Caco-2 (cell line): ENCODE measurements around the gene IL5. TPM values are rescaled to one million over a fixed set of nuclear protein-coding genes. Genes with fewer than 3 reads are reported as not detected.
"Not testable (repeated sequence)": the region's sequence is repeated elsewhere in the genome, so short reads cannot be mapped to it uniquely, and the experiment has no call there.

Experiments
- BruUV-seq: library from RNA; stranded (reverse); fragments of 400-500 nt; replicated peaks from 2 replicates; lab custom pipeline; 2021; lab: Mats Ljungman, UMichigan
- CTCF ChIA-PET: fragments of 300-600 bp; sonication (Branson Sonifier 250); formaldehyde crosslinking; loops from one replicate; lab custom pipeline; 2022; ENCODE audit warnings: antibody characterized with exemption; lab: Charles Lee
- POLR2A ChIA-PET: fragments of 300-600 bp; sonication (Branson Sonifier 250); formaldehyde crosslinking; loops from one replicate; lab custom pipeline; 2022; ENCODE audit warnings: antibody characterized with exemption; lab: Charles Lee
- DNase-seq, 2 experiments: peaks; one replicate each; pipeline versions ENCODE4 v3.0.0 to v3.0.0-alpha.2; 2020 to 2022
- H3K27me3 ChIP-seq: replicated peaks from 2 replicates; pipeline ENCODE4 v1.6.0; 2011; ENCODE audit warnings: low read length; ENCODE audit not compliant: control insufficient read depth, insufficient read depth
- H3K36me3 ChIP-seq: 2 replicates; pipeline ENCODE4 v1.5.1; 2011; ENCODE audit warnings: low read length; ENCODE audit not compliant: control insufficient read depth, insufficient read depth
- H3K4me1 ChIP-seq: fragments of 250-450 bp; sonication (Bioruptor Pico); 2 replicates; pipeline ENCODE4 v1.5.1; 2020; ENCODE audit warnings: mild to moderate bottlenecking
- H3K4me3 ChIP-seq: 2 replicates; pipeline ENCODE4 v1.5.1; 2011; ENCODE audit warnings: low read depth, mild to moderate bottlenecking, control low read depth, low read length
- H3K9me3 ChIP-seq: fragments of 250-450 bp; sonication (Bioruptor Pico); 2 replicates; pipeline ENCODE4 v1.5.1; 2020; ENCODE audit warnings: mild to moderate bottlenecking, moderate library complexity
- H3K27ac Mint-ChIP-seq: one replicate; pipeline ENCODE4 v1.8.0; 2022; ENCODE audit warnings: mixed read lengths; ENCODE audit not compliant: unreplicated experiment
- H3K27me3 Mint-ChIP-seq: one replicate; pipeline ENCODE4 v1.8.0; 2022; ENCODE audit warnings: mixed read lengths; ENCODE audit not compliant: insufficient read depth, unreplicated experiment
- H3K36me3 Mint-ChIP-seq: one replicate; pipeline ENCODE4 v1.8.0; 2022; ENCODE audit warnings: mild to moderate bottlenecking, mixed read lengths; ENCODE audit not compliant: insufficient read depth, unreplicated experiment
- H3K4me1 Mint-ChIP-seq: one replicate; pipeline ENCODE4 v1.8.0; 2022; ENCODE audit warnings: low read depth, mixed read lengths; ENCODE audit not compliant: unreplicated experiment
- H3K4me3 Mint-ChIP-seq: one replicate; pipeline ENCODE4 v1.8.0; 2022; ENCODE audit warnings: mild to moderate bottlenecking, moderate library complexity, mixed read lengths; ENCODE audit not compliant: unreplicated experiment
- H3K9me3 Mint-ChIP-seq: one replicate; pipeline ENCODE4 v1.8.0; 2022; ENCODE audit warnings: mixed read lengths; ENCODE audit not compliant: unreplicated experiment
- intact Hi-C: fragments of 100-400 bp; cut with micrococcal nuclease; formaldehyde crosslinking; loops from one replicate; pipeline ENCODE4 v1.10.0; 2022; ENCODE audit not compliant: unreplicated experiment
- total RNA-seq: library from RNA; stranded (reverse); gene quantifications from 2 replicates; pipeline ENCODE4 v1.2.3, GENCODE V29; 2022
- TF ChIP-seq, protein P1 (sequence below), 2 experiments: fragments of 200-600 bp in 1 of 2; IDR thresholded peaks; 1 replicate in 1 of 2; 2 replicates in 1 of 2; pipeline versions ENCODE4 v1.5.1 to v1.8.0; 2011 to 2022; ENCODE audit warnings: antibody characterized with exemption in 1 of 2, control low read depth in 1 of 2, inconsistent platforms in 1 of 2, low read depth in 1 of 2, low read length in 1 of 2, mild to moderate bottlenecking in 1 of 2, moderate library complexity in 1 of 2; ENCODE audit not compliant: insufficient read depth in 1 of 2, severe bottlenecking in 1 of 2, unreplicated experiment in 1 of 2

The IL5 gene
- total RNA-seq, 1 experiment from 2014 or later, result not detected

DNA sequence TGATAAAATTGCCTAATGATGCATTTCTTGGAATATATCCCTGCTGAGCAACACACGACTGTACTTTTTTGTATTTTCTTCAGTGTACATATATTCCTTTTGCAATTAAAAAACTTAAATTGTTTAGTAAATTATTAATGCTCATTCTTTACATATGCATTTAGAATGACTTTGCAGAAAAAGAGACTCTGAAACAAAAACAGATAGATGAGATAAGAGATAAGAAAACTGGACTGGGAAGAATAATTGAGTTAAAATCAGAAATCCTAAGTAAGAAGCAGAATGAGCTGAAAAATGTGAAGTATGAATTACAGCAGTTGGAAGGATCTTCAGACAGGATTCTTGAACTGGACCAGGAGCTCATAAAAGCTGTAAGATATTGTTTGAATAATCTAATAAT is 46.1 kb upstream of the IL5 start:
- no TSS peak for BruUV-seq
- intact Hi-C loops, result no loop called here
- Histone ChIP-seq H3K36me3 (no peaks in the 10 kb centered on the region; the same call in 1 of the 2 replicates), H3K27me3 (no peaks in the 10 kb centered on the region), H3K9me3 (no peaks in the 10 kb centered on the region), H3K4me3 (no peak overlapping the region), H3K4me1 (no peaks in the 10 kb centered on the region; the same call in 1 of the 2 replicates)
- H3K36me3 Mint-ChIP-seq, result peaks cover 55% of the 10 kb centered on the region
- no peak overlapping the region for H3K4me3 Mint-ChIP-seq
- no peak for DNase-seq
- H3K27ac Mint-ChIP-seq, result no peak overlapping the region
- ChIA-PET CTCF (interaction anchor here (0.6 kb wide), 1 partner anchor 164 kb away, joined by 3 read pairs; no protein-coding TSS in a partner anchor), POLR2A (no interaction called here)
- H3K27me3 Mint-ChIP-seq, result no peaks in the 10 kb centered on the region
- peaks cover 10% of the 10 kb centered on the region for H3K4me1 Mint-ChIP-seq
- TF ChIP-seq, protein P1, sequence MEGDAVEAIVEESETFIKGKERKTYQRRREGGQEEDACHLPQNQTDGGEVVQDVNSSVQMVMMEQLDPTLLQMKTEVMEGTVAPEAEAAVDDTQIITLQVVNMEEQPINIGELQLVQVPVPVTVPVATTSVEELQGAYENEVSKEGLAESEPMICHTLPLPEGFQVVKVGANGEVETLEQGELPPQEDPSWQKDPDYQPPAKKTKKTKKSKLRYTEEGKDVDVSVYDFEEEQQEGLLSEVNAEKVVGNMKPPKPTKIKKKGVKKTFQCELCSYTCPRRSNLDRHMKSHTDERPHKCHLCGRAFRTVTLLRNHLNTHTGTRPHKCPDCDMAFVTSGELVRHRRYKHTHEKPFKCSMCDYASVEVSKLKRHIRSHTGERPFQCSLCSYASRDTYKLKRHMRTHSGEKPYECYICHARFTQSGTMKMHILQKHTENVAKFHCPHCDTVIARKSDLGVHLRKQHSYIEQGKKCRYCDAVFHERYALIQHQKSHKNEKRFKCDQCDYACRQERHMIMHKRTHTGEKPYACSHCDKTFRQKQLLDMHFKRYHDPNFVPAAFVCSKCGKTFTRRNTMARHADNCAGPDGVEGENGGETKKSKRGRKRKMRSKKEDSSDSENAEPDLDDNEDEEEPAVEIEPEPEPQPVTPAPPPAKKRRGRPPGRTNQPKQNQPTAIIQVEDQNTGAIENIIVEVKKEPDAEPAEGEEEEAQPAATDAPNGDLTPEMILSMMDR (IDR thresholded peaks at IDR 0.05; ENCODE audit: insufficient read depth in 1 of 2, low read depth in 1 of 2, low read length in 1 of 2, severe bottlenecking in 1 of 2, unreplicated experiment in 1 of 2), result no peak
- H3K9me3 Mint-ChIP-seq, result no peaks in the 10 kb centered on the region

GRCh38 chr5:132586063-132586462 is 42.7 kb upstream of the IL5 start:
- Histone ChIP-seq H3K36me3 (no peaks in the 10 kb centered on the region), H3K4me3 (no peak overlapping the region), H3K4me1 (no peaks in the 10 kb centered on the region), H3K27me3 (no peaks in the 10 kb centered on the region), H3K9me3 (no peaks in the 10 kb centered on the region)
- ChIA-PET POLR2A (no interaction called here), CTCF (no interaction called here)
- Mint-ChIP-seq H3K4me3 (no peak overlapping the region), H3K27me3 (no peaks in the 10 kb centered on the region), H3K36me3 (peaks cover 55% of the 10 kb centered on the region), H3K4me1 (peaks cover 5% of the 10 kb centered on the region), H3K27ac (no peak overlapping the region), H3K9me3 (no peaks in the 10 kb centered on the region)
- no peak for DNase-seq
- no TSS peak for BruUV-seq
- TF ChIP-seq, protein P1 (IDR thresholded peaks at IDR 0.05; ENCODE audit: insufficient read depth in 1 of 2, low read depth in 1 of 2, low read length in 1 of 2, severe bottlenecking in 1 of 2, unreplicated experiment in 1 of 2), result no peak
- intact Hi-C loops, result no loop called here

DNA sequence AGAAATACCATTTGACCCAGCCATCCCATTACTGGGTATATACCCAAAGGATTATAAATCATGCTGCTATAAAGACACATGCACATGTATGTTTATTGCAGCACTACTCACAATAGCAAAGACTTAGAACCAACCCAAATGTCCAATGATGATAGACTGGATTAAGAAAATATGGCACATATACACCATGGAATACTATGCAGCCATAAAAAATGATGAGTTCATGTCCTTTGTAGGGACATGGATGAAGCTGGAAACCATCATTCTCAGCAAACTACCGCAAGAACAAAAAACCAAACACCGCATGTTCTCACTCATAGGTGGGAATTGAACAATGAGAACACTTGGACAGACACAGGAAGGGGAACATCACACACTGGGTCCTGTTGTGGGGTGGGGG is 41.2 kb upstream of the IL5 start:
- CTCF ChIA-PET, H3K4me3 ChIP-seq, POLR2A ChIA-PET, BruUV-seq, H3K4me1 Mint-ChIP-seq, H3K9me3 ChIP-seq, H3K4me1 ChIP-seq, H3K9me3 Mint-ChIP-seq, H3K27me3 Mint-ChIP-seq, DNase-seq, H3K36me3 ChIP-seq, H3K27me3 ChIP-seq, H3K4me3 Mint-ChIP-seq, H3K27ac Mint-ChIP-seq, intact Hi-C loops: not testable (repeated sequence)
- peaks cover 40% of the 10 kb centered on the region for H3K36me3 Mint-ChIP-seq

- no peak overlapping the region for H3K4me3 Mint-ChIP-seq
- TSS peak; percentile 6 for BruUV-seq
- no peaks in the 10 kb centered on the region for H3K4me1 Mint-ChIP-seq
- H3K27ac Mint-ChIP-seq, result no peak overlapping the region
- TF ChIP-seq, protein P1 (IDR thresholded peaks at IDR 0.05; ENCODE audit: insufficient read depth in 1 of 2, low read depth in 1 of 2, low read length in 1 of 2, severe bottlenecking in 1 of 2, unreplicated experiment in 1 of 2), result no peak
- no peaks in the 10 kb centered on the region; the same call in none of the 2 replicates for H3K36me3 ChIP-seq
- H3K27me3 Mint-ChIP-seq, result no peaks in the 10 kb centered on the region
- peaks cover 44% of the 10 kb centered on the region for H3K36me3 Mint-ChIP-seq
- H3K9me3 ChIP-seq, result no peaks in the 10 kb centered on the region
- no peaks in the 10 kb centered on the region for H3K9me3 Mint-ChIP-seq
- no peak for DNase-seq
- H3K27me3 ChIP-seq, result no peaks in the 10 kb centered on the region
- no peak overlapping the region for H3K4me3 ChIP-seq
- POLR2A ChIA-PET, result no interaction called here
- CTCF ChIA-PET, result no interaction called here
- H3K4me1 ChIP-seq, result no peaks in the 10 kb centered on the region
- intact Hi-C loops, result no loop called here
These were observed 32.8 kb upstream of the IL5 start for GRCh38 chr5:132576123-132576522.
